Sigmoid colon (tissue), 4 donors: Measurements from ENCODE around the gene SZT2.

ENCODE experiments used
- EP300 ChIP-seq, 4 donors: sonication (generic); formaldehyde crosslinking; IDR thresholded peaks; one replicate each; pipeline ENCODE4 v1.6.1; 2017; ENCODE audit warnings: antibody characterized with exemption in 4 of 4
- POLR2A ChIP-seq, 2 donors: fragments of 450-650 bp; IDR thresholded peaks; one replicate each; pipeline ENCODE4 v1.6.1; 2016; ENCODE audit warnings: antibody characterized with exemption in 2 of 2, mild to moderate bottlenecking in 2 of 2, moderate library complexity in 2 of 2
- TF ChIP-seq, protein P1 (sequence below), 4 experiments: fragments of 450-650 bp in 3 of 4; fragments of 200-600 bp in 1 of 4; IDR thresholded peaks; one replicate each; pipeline ENCODE4 v1.5.1; 2016 to 2019; ENCODE audit warnings: antibody characterized with exemption in 4 of 4, mild to moderate bottlenecking in 3 of 4, moderate library complexity in 2 of 4

DNA sequence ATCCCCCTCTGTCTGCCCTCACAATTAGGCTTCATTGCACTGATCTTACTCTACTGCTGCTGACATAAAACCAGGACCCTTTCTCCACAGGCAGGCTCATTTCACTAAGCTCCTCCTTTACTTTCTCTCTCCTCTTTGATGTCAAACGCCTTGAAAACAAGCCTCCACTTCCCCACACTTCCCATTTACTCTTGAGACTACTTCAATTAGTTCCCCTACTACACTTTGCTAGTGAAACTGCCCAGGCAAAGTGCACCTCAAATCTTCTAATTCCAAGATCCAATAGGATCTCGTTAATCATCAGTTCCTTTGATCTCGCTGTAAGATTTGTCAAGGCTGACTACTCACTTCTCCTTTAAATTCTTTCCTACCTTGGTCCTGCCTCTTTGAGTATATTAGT is 36.8 kb upstream of the SZT2 start:
- TF ChIP-seq, protein P1, sequence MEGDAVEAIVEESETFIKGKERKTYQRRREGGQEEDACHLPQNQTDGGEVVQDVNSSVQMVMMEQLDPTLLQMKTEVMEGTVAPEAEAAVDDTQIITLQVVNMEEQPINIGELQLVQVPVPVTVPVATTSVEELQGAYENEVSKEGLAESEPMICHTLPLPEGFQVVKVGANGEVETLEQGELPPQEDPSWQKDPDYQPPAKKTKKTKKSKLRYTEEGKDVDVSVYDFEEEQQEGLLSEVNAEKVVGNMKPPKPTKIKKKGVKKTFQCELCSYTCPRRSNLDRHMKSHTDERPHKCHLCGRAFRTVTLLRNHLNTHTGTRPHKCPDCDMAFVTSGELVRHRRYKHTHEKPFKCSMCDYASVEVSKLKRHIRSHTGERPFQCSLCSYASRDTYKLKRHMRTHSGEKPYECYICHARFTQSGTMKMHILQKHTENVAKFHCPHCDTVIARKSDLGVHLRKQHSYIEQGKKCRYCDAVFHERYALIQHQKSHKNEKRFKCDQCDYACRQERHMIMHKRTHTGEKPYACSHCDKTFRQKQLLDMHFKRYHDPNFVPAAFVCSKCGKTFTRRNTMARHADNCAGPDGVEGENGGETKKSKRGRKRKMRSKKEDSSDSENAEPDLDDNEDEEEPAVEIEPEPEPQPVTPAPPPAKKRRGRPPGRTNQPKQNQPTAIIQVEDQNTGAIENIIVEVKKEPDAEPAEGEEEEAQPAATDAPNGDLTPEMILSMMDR (IDR thresholded peaks at IDR 0.05): no peak
- TF ChIP-seq EP300 (IDR thresholded peaks at IDR 0.05) (no peak), POLR2A (IDR thresholded peaks at IDR 0.05) (no peak)
